Activated CD4-positive, alpha-beta T cell treated with anti-CD3 and anti-CD28 coated beads, Interleukin-2, amount 50 U/mL, for 4 hours (primary cell): ENCODE measurements around the gene PAQR4.

Experiments used
- DNase-seq, 2 experiments: peaks; one replicate each; pipeline ENCODE4 v3.0.0-alpha.2; 2020

Gene PAQR4

DNA sequence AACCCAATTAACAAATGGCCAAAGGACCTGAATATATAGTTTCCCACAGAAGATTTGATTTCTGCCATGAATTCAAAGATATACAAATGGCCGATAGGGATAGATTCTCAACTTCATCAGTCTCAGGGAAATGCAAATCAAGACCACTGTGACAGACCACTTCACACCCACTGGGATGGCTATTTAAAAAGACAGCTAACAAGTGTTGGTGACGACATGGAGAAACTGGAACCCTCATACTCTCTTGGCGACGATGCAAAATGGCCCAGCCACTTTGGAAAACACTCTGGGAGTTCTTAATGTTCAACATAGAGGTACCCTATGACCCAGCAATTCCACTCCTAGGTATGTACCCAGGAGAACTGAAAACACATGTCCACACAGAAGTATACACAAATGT is 22.5 kb upstream of the PAQR4 start:
- DNase-seq = no peak

DNA sequence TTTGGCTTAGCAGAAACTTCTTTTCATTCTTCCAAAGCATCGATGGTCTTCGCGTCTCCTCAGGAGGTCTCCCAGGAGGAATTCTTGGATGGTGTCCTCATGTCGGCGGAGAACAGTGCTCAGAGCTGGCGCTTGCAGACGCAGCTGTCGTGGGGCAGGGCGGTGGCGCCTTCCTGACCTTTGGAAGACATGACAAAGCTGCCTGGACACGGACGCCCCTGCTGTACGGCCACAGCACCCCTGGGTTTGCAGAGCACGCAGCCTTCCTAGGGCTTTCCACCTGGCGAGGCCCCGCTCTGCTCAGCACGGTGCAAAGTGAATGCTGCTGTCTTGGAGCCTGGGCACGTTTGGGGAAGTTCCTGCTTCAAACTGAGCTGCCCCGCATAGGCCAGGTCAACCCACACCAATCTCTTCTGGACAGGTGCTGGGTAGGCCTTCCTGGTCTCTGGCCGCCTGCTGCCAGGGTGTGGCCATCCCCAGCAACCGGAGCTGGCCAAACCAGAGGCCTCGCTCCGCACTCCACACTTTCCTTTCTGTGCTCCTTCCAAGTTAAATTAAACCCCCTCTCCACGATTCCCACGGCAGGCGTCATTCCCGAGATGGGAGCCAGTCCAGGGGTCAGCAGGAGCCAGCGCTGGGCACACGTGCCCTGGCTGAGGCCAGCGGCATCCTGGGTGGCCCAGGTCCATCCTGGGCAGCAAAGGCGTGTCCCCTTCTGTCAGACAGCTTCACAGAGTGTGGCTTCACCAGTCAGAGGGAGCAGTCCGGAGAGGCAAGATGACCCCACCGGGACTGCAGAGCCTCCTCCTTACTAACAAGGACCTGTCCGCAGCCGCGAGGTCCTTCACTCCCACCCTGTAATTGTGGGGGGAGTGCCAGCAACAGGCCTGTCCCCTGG is 20.1 kb upstream of the PAQR4 start:
- DNase-seq = no peak

DNA sequence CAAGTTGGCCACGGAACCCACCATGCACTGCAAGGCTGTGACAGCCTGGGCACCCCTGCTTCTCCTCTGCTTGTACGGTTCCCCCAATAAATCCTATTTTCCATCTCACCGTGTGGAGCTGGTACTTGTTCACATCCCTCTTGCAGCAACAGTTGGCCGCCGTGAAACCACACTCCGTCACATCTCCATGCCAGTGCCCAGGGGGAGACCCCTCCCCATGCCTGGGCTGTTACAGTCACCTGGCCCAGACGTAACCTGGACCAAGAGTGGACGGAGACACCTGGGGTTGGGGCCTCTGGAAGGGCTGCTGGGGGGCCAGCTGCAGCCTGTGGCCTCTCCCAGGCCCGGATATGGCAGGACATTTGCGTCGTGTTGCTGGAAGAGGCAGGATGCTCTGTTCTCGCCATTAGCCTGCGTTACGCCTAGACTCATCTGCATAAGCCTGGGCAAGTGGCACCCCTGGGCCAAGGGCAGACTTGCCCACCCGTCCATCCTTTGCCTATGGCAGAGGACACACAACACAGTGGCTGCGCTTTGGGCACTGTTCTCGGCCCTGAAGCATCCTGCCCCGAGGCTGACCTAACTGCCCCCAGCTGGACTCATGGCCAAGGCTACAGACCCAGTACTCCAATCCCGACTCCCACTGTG is 19.3 kb upstream of the PAQR4 start:
- no peak for DNase-seq

GRCh38 chr16:2950353-2950724 is 18.8 kb upstream of the PAQR4 start:
- DNase-seq = no peak

- no peak for DNase-seq
Measured at GRCh38 chr16:2950773-2951172, 18.4 kb upstream of the PAQR4 start.

GRCh38 chr16:2952679-2953078 is 16.5 kb upstream of the PAQR4 start:
- no peak for DNase-seq

DNA sequence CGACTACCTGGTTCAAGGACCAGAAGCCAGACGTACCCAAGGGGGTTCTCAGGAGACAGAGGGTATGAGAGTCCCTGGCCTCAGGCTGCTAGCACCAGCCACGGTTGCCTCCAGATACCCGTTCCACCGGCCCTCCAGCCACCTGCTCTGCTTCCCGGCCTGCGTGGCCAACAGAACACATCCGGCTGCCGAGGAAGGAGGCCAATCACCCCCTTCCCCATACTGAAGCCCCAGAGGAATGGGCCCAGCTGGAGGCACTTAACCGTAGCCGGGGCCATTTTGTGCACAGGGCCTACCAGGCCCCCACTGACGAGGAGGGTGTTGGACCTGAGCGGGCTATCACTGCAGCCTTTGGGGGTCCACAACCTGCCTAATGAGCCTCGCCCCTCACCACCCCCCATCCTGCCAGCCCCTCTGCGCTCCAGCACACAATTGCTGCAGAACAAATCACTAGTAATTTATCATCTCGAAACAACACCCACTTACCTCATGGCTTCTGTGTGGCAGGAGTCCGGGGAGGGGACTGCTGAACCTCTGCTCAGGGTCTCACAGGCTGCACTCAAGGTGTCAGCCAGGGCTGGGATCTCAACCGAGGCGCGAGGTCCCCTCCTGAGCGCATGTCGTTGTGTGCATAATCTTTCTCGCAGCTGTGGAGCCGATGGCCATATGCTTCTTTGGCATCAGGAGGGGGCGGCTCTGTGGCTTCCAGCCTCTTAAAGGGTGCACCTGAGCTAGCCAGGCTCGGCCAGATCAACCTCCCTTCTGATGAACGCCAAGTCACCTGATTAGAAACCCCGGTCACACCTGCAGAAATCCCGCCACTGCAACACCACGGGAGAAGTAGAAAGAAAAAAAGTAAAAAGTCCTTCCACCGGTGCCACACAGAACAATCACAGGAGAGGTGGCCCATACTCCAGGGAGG is 15.2 kb upstream of the PAQR4 start:
- no peak for DNase-seq

- DNase-seq = no peak
Measured at GRCh38 chr16:2954656-2955381, 14.3 kb upstream of the PAQR4 start.

DNA sequence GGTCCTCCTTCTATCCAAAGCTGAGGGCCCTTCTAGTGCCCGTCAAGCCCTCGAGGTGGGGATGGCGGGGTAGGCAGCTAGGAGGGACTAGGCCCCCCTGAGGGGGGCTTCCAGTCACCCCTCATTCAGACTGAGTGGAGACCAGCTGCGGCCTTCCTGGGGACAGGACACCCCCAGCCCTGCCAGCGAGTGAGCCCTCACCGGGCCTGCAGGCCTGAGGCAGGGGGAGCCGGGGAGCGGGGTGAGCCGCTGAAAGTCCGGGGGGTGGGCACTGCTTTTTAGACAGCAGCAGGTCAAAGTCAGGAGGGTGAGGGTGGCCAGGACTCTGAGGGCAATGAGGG is 13.7 kb upstream of the PAQR4 start:
- no peak for DNase-seq

GRCh38 chr16:2955779-2956578 is 13.2 kb upstream of the PAQR4 start:
- DNase-seq = no peak

DNA sequence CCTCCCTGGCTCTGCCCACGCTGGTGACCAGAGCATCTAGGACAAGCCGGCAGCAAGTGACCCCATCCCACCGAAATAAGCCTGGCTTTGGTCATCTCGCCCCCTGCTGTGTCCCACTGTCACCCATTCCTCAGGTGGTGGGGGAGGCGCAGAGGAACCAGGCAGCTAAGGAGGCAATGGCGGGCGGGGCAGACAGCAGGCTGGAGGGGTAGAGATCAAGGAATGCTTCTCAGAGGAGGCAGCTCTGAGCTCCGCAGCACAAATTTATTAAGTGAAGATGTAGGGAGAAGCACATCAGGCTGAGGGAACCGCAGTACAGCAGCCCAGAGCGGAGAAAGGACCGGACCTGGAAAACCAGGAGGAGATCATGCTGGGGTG is 12.6 kb upstream of the PAQR4 start:
- no peak for DNase-seq

DNA sequence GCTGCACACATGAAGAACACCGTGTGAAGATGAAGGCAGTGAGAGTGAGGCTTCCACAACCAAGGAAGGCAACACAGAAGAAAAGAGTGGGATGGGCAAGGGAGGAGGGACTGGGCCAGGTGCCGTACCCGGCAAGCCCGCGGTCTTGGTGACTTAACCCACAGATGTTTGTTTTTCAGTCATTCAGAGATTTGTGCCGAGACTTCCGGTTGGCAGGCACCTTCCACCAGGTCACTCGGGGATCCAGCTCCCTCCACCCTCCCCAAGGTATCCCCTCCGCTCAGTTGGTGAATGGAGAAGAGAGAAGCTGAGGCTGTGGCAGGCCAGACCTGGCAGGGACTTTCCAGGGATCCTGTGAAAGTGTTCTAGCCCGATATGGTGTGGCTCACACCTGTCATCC is 9.9 kb upstream of the PAQR4 start:
- no peak for DNase-seq

- no peak for DNase-seq
Measured at GRCh38 chr16:2960183-2961010, 8.8 kb upstream of the PAQR4 start.

DNA sequence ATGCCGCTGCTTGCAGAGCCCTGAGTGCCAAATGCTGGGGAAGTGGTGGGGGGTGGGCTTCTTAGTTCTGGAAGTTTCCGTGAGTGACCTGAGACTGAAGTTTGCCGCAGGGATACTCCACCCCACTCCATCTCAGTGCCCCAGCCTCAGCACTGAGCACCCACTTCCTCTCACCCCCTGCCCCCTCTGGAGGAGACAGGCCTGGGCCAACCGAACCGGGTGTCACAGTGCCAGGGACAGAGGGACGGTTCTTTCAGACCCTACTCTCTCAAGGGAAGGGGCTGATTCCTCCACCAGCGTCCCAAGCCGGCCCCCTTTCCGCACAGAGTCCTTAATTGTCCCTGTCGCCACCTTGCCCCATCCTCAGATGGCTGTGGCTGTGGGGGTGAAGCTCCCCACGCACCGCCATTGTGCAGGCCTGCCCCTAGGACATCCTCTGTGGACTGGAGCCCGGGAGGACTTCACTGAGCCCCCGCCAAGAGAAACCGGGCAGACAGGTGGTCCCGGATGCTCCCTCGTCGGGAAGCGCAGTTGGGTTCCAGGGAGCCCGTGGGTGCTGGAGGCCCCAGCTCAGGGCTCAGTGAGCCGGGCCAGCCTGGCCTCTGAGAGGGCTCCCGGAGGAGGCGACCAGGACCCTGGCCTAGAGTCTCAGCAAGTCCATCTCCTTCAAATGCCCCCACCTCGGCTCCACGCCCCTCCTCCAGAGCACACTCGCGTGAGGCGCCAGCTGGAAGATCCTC is 6.6 kb upstream of the PAQR4 start:
- DNase-seq = no peak

DNA sequence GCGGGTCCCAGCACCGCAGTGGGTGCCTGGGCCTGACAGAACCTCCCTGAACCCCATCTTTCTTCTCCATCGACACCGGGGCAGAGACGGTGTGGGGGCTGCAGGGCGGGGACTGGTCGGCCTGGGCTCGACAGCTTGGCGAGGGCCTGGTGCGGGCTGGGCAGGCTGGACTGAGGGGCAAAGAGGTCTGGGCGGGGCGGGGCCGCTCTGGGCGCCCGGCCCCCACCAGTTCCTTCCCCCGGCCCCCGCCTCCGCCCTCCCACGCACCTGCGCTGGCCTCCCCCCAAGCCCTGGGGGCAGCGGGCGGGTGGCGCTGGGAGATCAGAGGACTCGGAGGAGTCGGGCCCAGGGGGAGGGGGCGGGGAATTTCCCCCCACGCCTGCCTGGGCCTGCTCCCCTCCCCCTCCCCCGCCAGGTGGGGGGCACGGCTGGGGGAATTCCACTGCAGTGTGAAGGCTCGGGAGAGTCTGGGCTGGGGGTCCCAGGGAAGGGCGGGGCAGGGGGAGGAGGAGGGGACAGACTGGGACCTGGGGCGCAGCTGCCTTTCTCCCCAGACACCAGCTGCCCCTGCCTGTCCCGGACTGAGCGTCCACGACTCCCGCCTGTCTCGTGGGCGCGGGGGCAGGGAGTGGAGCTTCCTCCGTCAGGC is 6.0 kb upstream of the PAQR4 start:
- DNase-seq = peak; percentile 22 to 34

DNA sequence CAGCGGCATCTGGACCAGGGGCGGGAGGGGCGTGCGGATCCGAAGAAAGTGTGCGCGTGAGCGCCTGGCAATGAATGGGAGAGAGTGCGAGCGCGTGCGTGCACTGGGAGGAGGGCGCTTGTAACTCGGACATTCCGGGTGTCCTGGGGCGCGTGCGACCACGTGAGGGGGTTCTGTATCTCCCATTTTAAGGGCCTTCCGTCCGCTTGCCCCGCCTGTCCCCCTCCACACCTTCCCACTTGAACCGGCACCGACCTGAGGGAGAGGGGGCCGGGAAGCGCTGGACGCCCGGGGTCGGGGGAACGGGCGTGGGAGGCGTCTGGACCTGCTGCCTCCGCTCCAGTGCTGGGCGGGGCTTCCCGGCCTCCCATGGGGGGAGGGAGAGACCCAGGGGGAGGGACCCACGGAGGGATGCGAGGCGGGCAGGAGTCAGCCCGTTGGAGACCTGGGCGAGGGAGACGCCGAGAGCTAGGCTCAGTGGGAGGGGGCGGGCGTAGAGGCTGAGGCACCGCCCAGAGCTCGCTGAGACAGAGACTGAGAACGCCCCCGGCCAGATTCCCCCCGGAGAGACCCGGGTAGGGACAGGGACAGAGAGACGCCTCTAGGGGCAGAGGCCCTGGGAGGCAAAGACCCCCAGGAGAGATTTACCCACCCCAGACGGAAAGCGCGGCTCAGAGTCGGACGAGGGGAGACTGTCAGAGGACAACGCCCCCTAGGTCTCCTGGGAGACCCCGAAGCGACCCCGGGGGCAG is 5.2 kb upstream of the PAQR4 start, which contains the start of gene KREMEN2:
Gene KREMEN2 (plus strand): TSS at position 553 of the 752 bp plus-strand sequence. CDS start 246 bp downstream, outside the sequence.
- DNase-seq = peak; percentile 29 to 41

DNA sequence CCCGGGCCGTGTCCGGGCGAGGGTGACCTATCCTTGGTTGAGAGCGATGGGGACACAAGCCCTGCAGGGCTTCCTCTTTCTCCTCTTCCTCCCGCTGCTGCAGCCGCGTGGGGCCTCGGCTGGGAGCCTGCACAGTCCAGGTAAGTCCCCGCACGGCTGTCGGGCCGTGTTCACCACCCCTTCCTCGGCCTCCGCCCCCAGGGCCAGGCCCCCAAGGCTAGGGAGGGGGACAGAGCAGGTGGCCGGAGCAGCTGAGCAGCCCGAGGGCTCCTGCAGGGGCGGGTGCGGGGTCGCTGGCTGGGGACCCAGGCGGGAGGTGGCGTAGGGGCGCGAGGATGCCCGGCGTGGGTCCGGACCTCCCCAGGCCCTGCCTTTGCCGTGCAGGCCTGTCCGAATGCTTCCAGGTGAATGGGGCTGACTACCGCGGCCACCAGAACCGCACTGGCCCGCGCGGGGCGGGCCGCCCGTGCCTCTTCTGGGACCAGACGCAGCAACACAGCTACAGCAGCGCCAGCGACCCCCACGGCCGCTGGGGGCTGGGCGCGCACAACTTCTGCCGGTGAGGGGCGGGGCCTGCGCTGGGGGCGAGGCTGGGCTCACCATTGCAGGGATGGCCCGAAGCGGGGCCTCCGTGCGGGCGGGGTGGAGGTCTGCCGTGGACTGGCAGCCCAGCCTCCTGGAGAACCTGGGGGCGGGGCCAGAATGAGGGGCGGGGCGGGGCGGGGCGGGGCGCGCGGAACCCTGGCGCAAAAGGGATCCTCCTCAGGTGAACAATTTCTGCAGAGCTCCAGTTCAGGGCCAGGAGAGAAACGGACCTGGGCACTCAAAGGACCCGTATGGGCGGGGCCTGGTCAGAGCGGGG is 4.4 kb upstream of the PAQR4 start:
- peak; percentile 35 to 38 for DNase-seq
